ENCODE results near the gene OSBPL8.

OSBPL8 gene

DNA sequence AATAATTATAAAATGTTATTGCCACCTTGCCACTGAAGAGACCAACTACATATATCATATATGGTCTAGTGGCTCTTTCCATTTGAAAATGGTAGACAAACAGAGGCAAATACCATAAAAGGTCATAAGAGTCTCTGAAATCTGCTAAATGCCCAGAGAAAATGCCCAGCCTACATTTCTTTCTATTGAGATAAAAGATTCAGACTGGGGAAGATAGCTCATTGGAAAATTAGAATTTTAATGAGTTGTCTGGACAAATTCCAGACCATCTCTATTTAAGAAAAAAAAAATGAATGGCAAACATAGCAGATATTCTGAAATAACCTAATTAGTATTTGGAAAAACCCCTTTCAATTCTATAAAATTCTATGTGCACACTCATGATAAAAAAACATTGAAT lies 131.5 kb downstream of the OSBPL8 start:
- peaks cover 1 to 36% of the 10 kb centered on the region in 2 donors for H3K9me3 ChIP-seq (replicated peaks in 1 of 2; ENCODE audit: control insufficient read depth in 2 of 2, insufficient read depth in 1 of 2, low read depth in 1 of 2, low read length in 2 of 2)
- no peaks in the 10 kb centered on the region for H3K79me1 ChIP-seq (ENCODE audit: low read depth, low read length)
- H2AK5ac ChIP-seq (ENCODE audit: low read depth, low read length) = no peak overlapping the region

GRCh38 chr12:76426160-76426559 lies 133.4 kb downstream of the OSBPL8 start:
- WGBS, 2 donors (ENCODE audit: extremely low coverage in 2 of 2, insufficient read length in 2 of 2, insufficient replicate concordance in 1 of 2) = no CpG with 5 or more reads among the region's 2 CpGs
- Histone ChIP-seq H3K4me1 (ENCODE audit: control insufficient read depth in 2 of 2, insufficient read depth in 1 of 2, low read depth in 1 of 2, low read length in 2 of 2) (peaks cover 0 to 3% of the 10 kb centered on the region in 2 donors), H4K8ac (ENCODE audit: low read depth, low read length) (no peak overlapping the region), H3K4me2 (ENCODE audit: insufficient read depth, low read length, poor library complexity, severe bottlenecking) (no peak overlapping the region), H3K14ac (ENCODE audit: low read length) (no peak overlapping the region), H2AFZ (ENCODE audit: low read length) (no peak overlapping the region), H2BK120ac (ENCODE audit: low read depth, low read length) (no peak overlapping the region), H3K9ac (ENCODE audit: low read depth, low read length, poor library complexity) (no peak overlapping the region), H3K36me3 (replicated peaks in 1 of 2; ENCODE audit: control insufficient read depth in 2 of 2, insufficient read depth in 2 of 2, low read length in 2 of 2) (no peaks in the 10 kb centered on the region), H4K91ac (ENCODE audit: low read depth, low read length, poor library complexity) (no peak overlapping the region), H3K4me3 (ENCODE audit: low read length in 2 of 2) (no peak overlapping the region), H3K9me3 (replicated peaks in 1 of 2; ENCODE audit: control insufficient read depth in 2 of 2, insufficient read depth in 1 of 2, low read depth in 1 of 2, low read length in 2 of 2) (peaks cover 1 to 26% of the 10 kb centered on the region in 2 donors), H2AK5ac (ENCODE audit: low read depth, low read length) (no peak overlapping the region), H2BK5ac (ENCODE audit: low read length) (no peak overlapping the region), H3K27me3 (ENCODE audit: control insufficient read depth in 3 of 3, insufficient read depth in 3 of 3, low read depth in 1 of 3, low read length in 3 of 3) (no peaks in the 10 kb centered on the region), H2BK12ac (ENCODE audit: low read length) (no peak overlapping the region), H3K79me1 (ENCODE audit: low read depth, low read length) (no peaks in the 10 kb centered on the region), H3K4ac (ENCODE audit: low read length) (no peak overlapping the region), H3K27ac (replicated peaks; ENCODE audit: low read length) (no peak overlapping the region), H3K18ac (ENCODE audit: low read length) (no peak overlapping the region), H2BK15ac (ENCODE audit: low read length) (no peak overlapping the region), H3K23ac (ENCODE audit: low read depth, low read length, poor library complexity) (no peak overlapping the region)
- no peak for DNase-seq (ENCODE audit: low spot score)

More for the DNA sequence above, 131.5 kb downstream of the OSBPL8 start:
- H3K9ac ChIP-seq (ENCODE audit: low read depth, low read length, poor library complexity) = no peak overlapping the region
- no peak overlapping the region for H3K23ac ChIP-seq (ENCODE audit: low read depth, low read length, poor library complexity)
- DNase-seq (ENCODE audit: low spot score) = no peak
- no peak overlapping the region for H3K27ac ChIP-seq (replicated peaks; ENCODE audit: low read length)
- no peak overlapping the region for H3K14ac ChIP-seq (ENCODE audit: low read length)
- H3K36me3 ChIP-seq (replicated peaks in 1 of 2; ENCODE audit: control insufficient read depth in 2 of 2, insufficient read depth in 2 of 2, low read length in 2 of 2) = no peaks in the 10 kb centered on the region
- H2BK120ac ChIP-seq (ENCODE audit: low read depth, low read length) = no peak overlapping the region
- no peak overlapping the region for H4K91ac ChIP-seq (ENCODE audit: low read depth, low read length, poor library complexity)
- no peak overlapping the region for H4K8ac ChIP-seq (ENCODE audit: low read depth, low read length)
- no peak overlapping the region for H3K18ac ChIP-seq (ENCODE audit: low read length)
- no peaks in the 10 kb centered on the region for H3K4me1 ChIP-seq (ENCODE audit: control insufficient read depth in 2 of 2, insufficient read depth in 1 of 2, low read depth in 1 of 2, low read length in 2 of 2)
- H2AFZ ChIP-seq (ENCODE audit: low read length) = no peak overlapping the region
- H3K4me2 ChIP-seq (ENCODE audit: insufficient read depth, low read length, poor library complexity, severe bottlenecking) = no peak overlapping the region
- no peak overlapping the region for H2BK15ac ChIP-seq (ENCODE audit: low read length)
- no peaks in the 10 kb centered on the region for H3K27me3 ChIP-seq (ENCODE audit: control insufficient read depth in 3 of 3, insufficient read depth in 3 of 3, low read depth in 1 of 3, low read length in 3 of 3)
- no peak overlapping the region for H2BK12ac ChIP-seq (ENCODE audit: low read length)
- no peak overlapping the region for H2BK5ac ChIP-seq (ENCODE audit: low read length)
- H3K4me3 ChIP-seq (ENCODE audit: low read length in 2 of 2) = no peak overlapping the region
- H3K4ac ChIP-seq (ENCODE audit: low read length) = no peak overlapping the region

- no CpG with 5 or more reads among the region's 1 CpG for WGBS, 2 donors (ENCODE audit: extremely low coverage in 2 of 2, insufficient read length in 2 of 2, insufficient replicate concordance in 1 of 2)
- H3K14ac ChIP-seq (ENCODE audit: low read length) = no peak overlapping the region
- no peak overlapping the region for H2AK5ac ChIP-seq (ENCODE audit: low read depth, low read length)
- no peak overlapping the region for H2BK12ac ChIP-seq (ENCODE audit: low read length)
- H3K23ac ChIP-seq (ENCODE audit: low read depth, low read length, poor library complexity) = no peak overlapping the region
- H3K4ac ChIP-seq (ENCODE audit: low read length) = no peak overlapping the region
- no peak overlapping the region for H2BK5ac ChIP-seq (ENCODE audit: low read length)
- H3K27me3 ChIP-seq (ENCODE audit: control insufficient read depth in 3 of 3, insufficient read depth in 3 of 3, low read depth in 1 of 3, low read length in 3 of 3) = no peaks in the 10 kb centered on the region
- no peaks in the 10 kb centered on the region for H3K79me1 ChIP-seq (ENCODE audit: low read depth, low read length)
- H3K9me3 ChIP-seq (replicated peaks in 1 of 2; ENCODE audit: control insufficient read depth in 2 of 2, insufficient read depth in 1 of 2, low read depth in 1 of 2, low read length in 2 of 2) = peaks cover 1 to 26% of the 10 kb centered on the region in 2 donors
- no peak overlapping the region for H3K4me3 ChIP-seq (ENCODE audit: low read length in 2 of 2)
- H3K27ac ChIP-seq (replicated peaks; ENCODE audit: low read length) = no peak overlapping the region
- no peak overlapping the region for H4K91ac ChIP-seq (ENCODE audit: low read depth, low read length, poor library complexity)
- H2AFZ ChIP-seq (ENCODE audit: low read length) = no peak overlapping the region
- no peak overlapping the region for H3K18ac ChIP-seq (ENCODE audit: low read length)
- no peak overlapping the region for H2BK15ac ChIP-seq (ENCODE audit: low read length)
- DNase-seq (ENCODE audit: low spot score) = no peak
- no peaks in the 10 kb centered on the region for H3K36me3 ChIP-seq (replicated peaks in 1 of 2; ENCODE audit: control insufficient read depth in 2 of 2, insufficient read depth in 2 of 2, low read length in 2 of 2)
- no peak overlapping the region for H3K4me2 ChIP-seq (ENCODE audit: insufficient read depth, low read length, poor library complexity, severe bottlenecking)
- H3K9ac ChIP-seq (ENCODE audit: low read depth, low read length, poor library complexity) = no peak overlapping the region
- H3K4me1 ChIP-seq (ENCODE audit: control insufficient read depth in 2 of 2, insufficient read depth in 1 of 2, low read depth in 1 of 2, low read length in 2 of 2) = peaks cover 0 to 3% of the 10 kb centered on the region in 2 donors
- no peak overlapping the region for H4K8ac ChIP-seq (ENCODE audit: low read depth, low read length)
- no peak overlapping the region for H2BK120ac ChIP-seq (ENCODE audit: low read depth, low read length)
Measured at GRCh38 chr12:76424941-76425340, 134.6 kb downstream of the OSBPL8 start.

- H3K23ac ChIP-seq (ENCODE audit: low read depth, low read length, poor library complexity) = no peak overlapping the region
- DNase-seq (ENCODE audit: low spot score) = no peak
- H3K4ac ChIP-seq (ENCODE audit: low read length) = no peak overlapping the region
- no peak overlapping the region for H3K14ac ChIP-seq (ENCODE audit: low read length)
- no peak overlapping the region for H3K4me2 ChIP-seq (ENCODE audit: insufficient read depth, low read length, poor library complexity, severe bottlenecking)
- no peaks in the 10 kb centered on the region for H3K79me1 ChIP-seq (ENCODE audit: low read depth, low read length)
- H2AK5ac ChIP-seq (ENCODE audit: low read depth, low read length) = no peak overlapping the region
- no peak overlapping the region for H4K8ac ChIP-seq (ENCODE audit: low read depth, low read length)
- no peak overlapping the region for H2BK5ac ChIP-seq (ENCODE audit: low read length)
- H3K4me1 ChIP-seq (ENCODE audit: control insufficient read depth in 2 of 2, insufficient read depth in 1 of 2, low read depth in 1 of 2, low read length in 2 of 2) = peaks cover 0 to 3% of the 10 kb centered on the region in 2 donors
- no peak overlapping the region for H3K18ac ChIP-seq (ENCODE audit: low read length)
- no peak overlapping the region for H4K91ac ChIP-seq (ENCODE audit: low read depth, low read length, poor library complexity)
- H3K9ac ChIP-seq (ENCODE audit: low read depth, low read length, poor library complexity) = no peak overlapping the region
- no peak overlapping the region for H3K27ac ChIP-seq (replicated peaks; ENCODE audit: low read length)
- no peaks in the 10 kb centered on the region for H3K36me3 ChIP-seq (replicated peaks in 1 of 2; ENCODE audit: control insufficient read depth in 2 of 2, insufficient read depth in 2 of 2, low read length in 2 of 2)
- no peak overlapping the region for H2AFZ ChIP-seq (ENCODE audit: low read length)
- WGBS, 2 donors (ENCODE audit: extremely low coverage in 2 of 2, insufficient read length in 2 of 2, insufficient replicate concordance in 1 of 2) = no CpG with 5 or more reads among the region's 9 CpGs
- H2BK15ac ChIP-seq (ENCODE audit: low read length) = no peak overlapping the region
- H2BK120ac ChIP-seq (ENCODE audit: low read depth, low read length) = no peak overlapping the region
- no peak overlapping the region for H3K4me3 ChIP-seq (ENCODE audit: low read length in 2 of 2)
- no peaks in the 10 kb centered on the region for H3K27me3 ChIP-seq (ENCODE audit: control insufficient read depth in 3 of 3, insufficient read depth in 3 of 3, low read depth in 1 of 3, low read length in 3 of 3)
- peaks cover 1 to 26% of the 10 kb centered on the region in 2 donors for H3K9me3 ChIP-seq (replicated peaks in 1 of 2; ENCODE audit: control insufficient read depth in 2 of 2, insufficient read depth in 1 of 2, low read depth in 1 of 2, low read length in 2 of 2)
- no peak overlapping the region for H2BK12ac ChIP-seq (ENCODE audit: low read length)
Measured at GRCh38 chr12:76422543-76423438, 136.8 kb downstream of the OSBPL8 start.
